HG03060 (cell line): ENCODE measurements around the gene ZFPM1.

Experiments
- ATAC-seq: cut with Tn5 transposase; IDR thresholded peaks from one replicate; pipeline ENCODE4 v1.9.1; 2021; ENCODE audit warnings: low read depth, moderate number of reproducible peaks; ENCODE audit not compliant: unreplicated experiment

Gene ZFPM1

GRCh38 chr16:88494335-88495154 is 41.5 kb downstream of the ZFPM1 start:
- ATAC-seq = no peak

DNA sequence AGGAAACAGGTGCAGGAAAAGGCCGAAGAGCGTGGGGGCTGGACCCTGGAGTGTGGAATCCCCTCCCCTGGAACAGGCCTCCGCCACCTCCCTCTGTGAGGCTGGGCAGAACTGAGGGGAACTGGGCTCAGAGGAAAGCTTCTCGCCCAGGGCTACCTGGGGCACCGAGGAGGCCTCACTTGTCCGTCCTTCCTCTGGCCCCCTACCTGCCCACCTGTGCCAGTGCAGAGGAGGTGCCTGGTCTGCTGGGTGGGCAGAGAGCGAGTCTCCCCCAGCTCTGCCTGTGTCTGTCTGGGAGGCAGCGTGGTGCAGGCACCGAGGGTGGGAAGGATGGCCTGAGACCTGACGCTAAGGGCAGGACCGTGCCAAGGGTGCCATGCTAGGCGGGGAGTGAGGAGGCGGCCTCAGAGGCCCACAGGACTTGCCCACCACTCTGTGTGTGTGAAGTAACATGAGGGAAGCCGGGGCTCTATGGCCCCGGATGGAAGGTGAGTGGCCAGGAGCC is 42.2 kb downstream of the ZFPM1 start:
- ATAC-seq = no peak

DNA sequence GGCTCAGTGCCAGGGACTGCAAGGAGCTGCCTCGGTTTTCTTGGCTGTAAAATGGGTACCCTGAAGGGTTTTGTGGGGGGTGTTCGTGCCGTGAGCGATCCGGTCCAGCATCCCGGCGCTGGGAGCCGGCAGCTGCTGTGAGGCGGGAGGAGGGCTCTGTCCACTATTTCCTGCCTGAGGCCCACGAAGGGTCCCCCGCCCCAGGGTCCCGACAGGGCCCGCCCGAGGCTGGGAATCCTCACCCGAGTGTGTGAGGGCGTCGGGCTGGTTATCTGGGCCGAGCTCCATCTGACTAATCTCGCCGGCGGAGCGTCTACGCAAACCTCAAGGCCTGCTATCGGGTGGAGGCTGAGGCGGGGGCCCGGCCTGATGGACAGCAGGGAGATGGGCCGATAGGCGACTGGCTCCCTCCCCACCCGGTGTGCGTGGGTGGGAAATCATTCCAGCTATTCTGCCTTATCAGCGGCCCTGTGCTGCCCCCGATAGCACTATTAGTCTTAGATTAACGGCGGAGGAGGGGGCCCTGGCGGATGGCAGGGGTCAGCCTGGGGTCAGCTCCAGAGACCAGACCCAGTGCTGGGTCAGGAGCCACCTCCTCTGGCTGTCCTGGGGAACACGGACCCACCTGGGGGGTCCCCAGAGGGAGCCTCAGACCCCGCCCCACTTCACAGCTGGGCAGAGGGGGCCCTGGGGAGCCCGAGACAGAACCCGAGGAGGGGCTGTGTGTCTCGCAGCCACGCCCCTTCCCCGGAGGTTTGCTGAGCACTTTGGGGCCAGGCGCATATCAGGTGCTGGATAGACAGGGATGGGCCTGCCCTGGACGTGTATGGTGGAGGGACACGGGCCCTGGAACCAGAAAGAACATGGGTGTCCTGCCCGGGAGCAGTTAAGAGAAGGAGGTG is 44.7 kb downstream of the ZFPM1 start:
- ATAC-seq = no peak

DNA sequence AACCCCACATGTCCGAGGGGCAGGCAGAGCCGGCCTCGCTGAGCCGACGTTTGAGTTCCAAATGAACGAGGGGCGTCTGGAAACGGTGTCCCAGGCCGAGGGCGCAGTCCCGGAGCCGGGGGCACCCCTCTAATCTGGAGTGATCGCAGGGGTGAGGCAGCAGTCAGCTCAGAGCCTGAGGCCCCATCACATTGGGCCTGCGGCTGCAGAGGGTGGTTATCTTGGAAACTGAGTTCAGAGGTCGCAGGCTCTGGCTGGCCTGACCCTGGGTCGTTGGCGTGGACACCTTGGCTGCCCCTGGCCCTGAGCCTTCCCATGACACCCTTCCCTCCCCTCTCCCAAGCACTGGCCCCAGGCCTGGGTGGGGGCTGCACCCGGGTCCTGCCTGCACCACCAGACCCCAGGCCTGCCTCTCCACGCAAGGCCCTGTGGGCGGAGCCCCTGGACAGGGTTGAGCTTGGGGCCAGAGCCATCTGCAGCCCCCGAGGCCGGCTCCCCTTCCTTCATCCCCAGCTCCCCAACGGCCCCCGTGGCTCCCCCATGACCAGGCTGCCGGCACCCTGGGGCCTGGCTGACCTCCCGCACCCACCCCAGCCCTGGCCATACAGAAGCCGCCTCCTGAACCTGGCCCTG is 45.6 kb downstream of the ZFPM1 start:
- ATAC-seq = no peak

- ATAC-seq = no peak
These were observed 46.2 kb downstream of the ZFPM1 start for GRCh38 chr16:88499292-88499691.

DNA sequence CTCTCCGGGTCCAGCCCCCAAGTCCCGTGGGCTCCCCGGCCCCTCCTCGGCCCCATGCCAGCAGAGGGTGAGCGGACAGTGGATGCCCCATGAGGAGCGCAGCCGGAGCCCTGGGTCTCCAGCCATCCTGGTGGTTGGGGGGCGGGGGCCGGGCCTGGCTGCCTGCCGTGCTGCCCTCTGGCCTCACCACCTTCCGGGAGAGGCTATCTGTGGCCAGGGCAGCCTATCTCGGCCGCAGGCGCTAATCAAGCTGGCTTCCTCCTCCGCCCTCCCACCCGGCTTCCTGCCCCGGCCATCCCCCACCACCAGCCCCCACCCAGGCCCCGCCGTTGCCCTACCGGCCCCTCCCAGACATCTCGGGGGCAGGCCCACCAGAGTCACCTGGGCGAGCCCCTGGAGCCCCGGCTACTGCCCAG is 46.8 kb downstream of the ZFPM1 start:
- no peak for ATAC-seq

DNA sequence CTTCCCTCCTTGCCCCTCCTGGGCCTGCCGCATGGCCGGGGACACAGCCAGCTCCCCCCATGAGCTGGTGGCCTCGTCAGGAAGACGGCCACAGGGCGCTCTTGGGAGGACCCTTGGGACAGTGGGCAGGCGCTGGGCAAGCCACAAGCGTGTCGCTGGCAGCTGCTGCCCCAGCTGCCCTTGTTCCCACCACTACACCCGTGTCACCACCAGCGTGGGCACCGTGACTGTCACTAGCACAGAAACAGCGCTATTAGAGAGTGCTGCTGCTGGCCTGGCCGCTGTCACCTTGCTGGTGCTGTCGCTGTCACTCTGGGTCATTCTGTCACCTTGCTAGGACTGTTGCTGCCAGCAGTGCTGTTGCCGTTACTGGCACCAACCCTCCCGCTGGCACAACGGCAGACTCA is 47.2 kb downstream of the ZFPM1 start:
- ATAC-seq = no peak

DNA sequence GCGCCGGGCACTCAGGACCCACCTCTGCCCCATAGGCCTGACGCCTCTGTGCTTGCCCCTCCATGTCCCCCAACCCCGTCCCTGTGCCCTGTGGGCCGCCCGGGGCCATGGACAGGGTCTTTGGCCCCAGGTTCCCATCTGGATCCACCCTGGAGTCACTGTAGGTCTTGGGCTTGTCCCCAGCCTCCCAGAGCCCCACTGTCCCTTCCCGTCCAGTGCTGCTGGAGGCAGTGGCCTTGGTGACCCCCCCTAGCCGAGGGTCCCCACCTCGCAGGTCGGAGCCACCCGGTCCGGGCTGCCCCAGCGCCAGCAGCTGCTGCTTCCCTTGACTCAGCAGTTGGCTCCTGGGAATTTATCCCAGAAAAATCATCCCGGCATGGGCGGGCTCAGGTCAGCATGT is 49.3 kb downstream of the ZFPM1 start:
- no peak for ATAC-seq

DNA sequence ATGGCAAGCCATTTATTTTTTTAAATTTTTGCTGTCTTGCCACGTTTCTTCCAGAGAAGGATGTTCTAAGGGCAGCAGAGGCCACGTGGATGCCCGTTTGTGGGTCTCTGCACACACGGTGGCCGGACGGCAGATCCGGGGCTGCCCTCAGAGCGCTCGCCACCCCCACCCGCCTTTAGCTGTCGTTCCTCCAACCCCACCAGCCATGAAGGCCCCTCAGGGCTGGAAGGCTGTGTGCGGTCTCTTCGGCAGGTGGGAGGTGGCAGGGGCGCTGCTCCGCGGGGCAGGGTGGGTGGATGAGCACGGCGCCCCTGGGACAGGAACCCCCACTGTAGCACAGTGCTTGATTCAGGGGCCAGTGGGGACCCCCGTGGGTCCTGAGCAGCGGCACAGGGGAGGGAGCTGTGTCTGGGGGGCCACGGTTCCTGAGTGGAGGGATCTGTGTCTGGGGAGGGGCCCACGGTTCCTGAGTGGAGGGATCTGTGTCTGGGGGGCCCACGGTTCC is 49.7 kb downstream of the ZFPM1 start:
- no peak for ATAC-seq

DNA sequence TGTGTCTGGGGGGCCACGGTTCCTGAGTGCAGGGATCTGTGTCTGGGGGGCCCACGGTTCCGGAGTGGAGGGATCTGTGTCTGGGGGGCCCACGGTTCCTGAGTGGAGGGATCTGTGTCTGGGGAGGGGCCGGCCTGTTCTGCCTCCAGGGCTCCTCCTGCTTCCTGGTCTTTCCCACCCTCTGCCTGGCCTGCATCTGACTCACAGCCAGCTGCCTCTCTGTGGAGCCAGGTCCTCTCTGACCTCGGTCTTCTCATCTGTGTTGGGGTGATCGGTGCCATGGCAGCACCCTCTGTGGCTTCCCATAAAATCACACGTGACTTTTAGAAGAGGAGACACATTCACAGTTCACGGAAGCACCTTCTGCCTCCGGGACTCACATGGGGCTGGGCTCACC is 50.3 kb downstream of the ZFPM1 start:
- ATAC-seq = no peak

GRCh38 chr16:88503771-88504488 is 50.9 kb downstream of the ZFPM1 start:
- ATAC-seq = no peak

DNA sequence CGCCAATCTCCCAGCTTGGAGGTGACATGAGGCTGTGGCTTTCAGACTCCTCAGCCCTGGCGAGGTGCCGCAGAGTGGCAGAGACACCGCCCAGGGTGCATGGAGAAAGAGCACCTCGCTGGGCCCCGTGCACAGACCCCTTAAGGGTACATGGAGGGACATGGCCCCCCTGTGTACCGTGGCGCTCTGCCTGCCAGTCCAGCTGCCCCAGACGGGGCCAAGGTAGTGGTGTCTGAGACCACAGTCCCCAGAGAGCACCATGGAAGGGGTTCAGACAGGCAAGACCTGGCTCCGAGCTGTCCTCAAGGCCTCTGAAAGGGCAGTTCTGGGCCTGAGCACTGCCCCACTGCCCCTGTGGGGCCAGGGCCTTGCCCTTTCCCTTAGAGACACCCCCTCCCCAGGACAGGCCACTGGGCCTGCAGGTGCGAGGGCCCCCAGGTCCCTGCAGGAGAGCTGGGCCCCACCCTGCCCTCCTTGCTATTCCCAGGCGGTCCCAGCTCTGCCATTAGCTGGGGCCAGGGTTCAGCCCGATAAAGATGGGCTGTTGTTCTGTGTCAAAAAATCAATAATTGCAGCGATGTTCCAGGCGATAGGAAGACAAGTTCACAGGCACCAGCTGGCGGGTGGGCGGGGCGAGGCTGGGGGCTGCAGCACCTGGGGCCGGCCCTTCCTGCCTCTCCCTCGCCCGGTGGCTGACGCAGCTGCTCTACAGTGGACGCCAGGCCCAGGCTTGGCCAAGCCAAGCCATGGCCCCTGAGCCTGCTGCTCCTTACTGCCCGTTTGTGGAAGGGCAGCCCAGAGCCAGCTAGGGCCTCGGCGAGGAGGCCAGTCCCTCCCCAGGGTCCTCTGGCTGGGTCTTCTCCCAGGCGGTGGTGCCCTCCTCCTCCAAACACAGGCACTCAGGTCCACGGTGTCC is 51.7 kb downstream of the ZFPM1 start:
- ATAC-seq = no peak

- ATAC-seq = no peak
These were observed 52.5 kb downstream of the ZFPM1 start for GRCh38 chr16:88505405-88506082.

GRCh38 chr16:88506723-88507122 is 53.6 kb downstream of the ZFPM1 start:
- ATAC-seq = no peak

- no peak for ATAC-seq
These were observed 54.2 kb downstream of the ZFPM1 start for GRCh38 chr16:88507231-88507743.

DNA sequence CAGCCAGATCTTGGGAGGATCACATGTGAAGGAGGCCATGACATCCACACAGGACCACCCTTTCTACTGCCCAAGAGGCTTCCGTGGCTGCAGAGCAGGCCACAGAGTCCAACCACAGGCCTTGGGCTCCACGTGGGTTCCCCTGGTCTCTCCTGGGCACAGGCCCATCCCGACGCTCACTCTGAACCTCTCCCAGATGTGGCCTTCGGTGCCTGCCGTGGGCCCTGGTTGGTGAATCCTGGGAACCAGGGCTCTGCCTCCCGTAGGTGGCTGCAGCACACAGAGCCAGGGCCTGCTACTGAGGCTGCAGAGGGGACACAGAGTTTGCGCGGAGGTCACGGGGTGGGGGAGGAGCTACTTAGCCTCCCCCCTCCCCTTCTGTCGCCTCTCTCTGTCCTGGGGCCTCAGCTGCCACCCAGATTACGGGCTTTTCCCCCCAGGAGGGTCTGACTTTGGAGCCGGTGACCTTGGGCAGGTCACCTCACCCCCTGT is 55.3 kb downstream of the ZFPM1 start:
- no peak for ATAC-seq

DNA sequence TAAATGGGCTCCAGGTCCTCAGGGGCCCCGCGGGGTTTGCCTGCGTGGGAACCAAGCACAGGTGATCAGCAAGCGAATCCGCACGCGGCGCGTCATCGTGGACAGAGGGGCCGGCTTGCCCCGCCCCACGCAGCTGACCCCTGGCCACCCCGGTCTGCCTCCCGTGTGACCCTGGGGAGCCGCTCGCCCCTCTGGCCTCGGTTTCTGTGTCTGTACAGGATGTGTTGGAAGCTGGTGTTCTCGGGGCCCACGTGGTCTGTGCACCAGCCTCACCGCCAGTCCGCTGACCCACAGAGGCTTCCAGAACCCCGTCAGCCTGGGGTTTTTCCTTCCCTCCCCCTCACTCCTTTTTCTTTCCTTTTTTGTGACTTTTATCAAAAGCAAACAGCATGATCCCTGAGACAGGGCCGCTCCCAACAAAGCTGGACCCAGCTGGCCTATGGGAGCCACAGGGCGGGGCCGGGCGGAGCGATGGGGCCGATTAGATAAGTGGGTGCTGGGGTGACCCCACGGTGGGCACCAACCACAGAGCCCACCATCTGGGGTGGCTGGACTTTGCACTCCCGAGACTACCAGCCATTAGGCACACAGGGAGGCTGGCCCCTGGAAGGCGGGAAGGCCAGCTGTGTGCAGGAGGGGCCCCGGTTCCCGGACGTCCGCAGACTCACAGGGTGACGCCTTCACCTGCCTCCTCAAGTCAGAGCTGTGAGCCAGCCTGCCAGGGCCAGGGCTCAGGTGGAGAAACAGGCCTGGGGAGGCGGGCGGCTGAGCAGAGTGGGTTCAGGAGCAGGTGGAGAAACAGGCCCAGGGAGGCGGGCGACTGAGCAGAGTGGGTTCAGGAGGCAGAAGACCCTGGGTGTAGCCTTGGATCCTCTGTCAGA is 56.0 kb downstream of the ZFPM1 start:
- no peak for ATAC-seq
